ENCODE measurements around the gene PTK6.

The PTK6 gene

DNA sequence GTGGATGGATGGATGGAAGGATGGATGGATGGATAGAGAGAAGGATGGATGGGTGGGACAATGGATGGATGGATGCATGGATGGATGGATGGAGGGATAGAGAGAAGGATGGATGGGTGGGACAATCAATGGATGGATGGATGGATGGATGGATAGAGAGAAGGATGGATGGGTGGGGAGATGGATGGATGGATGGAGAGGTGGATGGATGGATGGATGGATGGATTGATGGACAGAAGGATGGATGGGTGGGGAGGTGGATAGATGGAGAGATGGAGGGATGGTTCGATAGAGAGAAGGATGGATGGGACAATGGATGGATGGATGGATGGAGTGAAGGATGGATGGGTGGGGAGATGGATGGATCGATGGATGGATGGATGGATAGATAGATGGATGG is 44.7 kb downstream of the PTK6 start:
- no peak for TF ChIP-seq POLR2AphosphoS5 (IDR thresholded peaks at IDR 0.05; ENCODE audit: low read depth, low read length)
- TF ChIP-seq REST (IDR thresholded peaks at IDR 0.05; ENCODE audit: insufficient read depth in 1 of 2, low read depth in 2 of 2, low read length in 2 of 2), result no peak
- TF ChIP-seq TAF1 (IDR thresholded peaks at IDR 0.05; ENCODE audit: borderline replicate concordance, insufficient read depth, low read length), result no peak
- TF ChIP-seq FOXP2 (optimal IDR thresholded peaks at IDR 0.05; ENCODE audit: borderline replicate concordance, extremely low read depth, extremely low read length, insufficient read depth), result no peak
- no peak for TF ChIP-seq SIN3A (IDR thresholded peaks at IDR 0.05; ENCODE audit: borderline replicate concordance, insufficient read depth, low read length)

DNA sequence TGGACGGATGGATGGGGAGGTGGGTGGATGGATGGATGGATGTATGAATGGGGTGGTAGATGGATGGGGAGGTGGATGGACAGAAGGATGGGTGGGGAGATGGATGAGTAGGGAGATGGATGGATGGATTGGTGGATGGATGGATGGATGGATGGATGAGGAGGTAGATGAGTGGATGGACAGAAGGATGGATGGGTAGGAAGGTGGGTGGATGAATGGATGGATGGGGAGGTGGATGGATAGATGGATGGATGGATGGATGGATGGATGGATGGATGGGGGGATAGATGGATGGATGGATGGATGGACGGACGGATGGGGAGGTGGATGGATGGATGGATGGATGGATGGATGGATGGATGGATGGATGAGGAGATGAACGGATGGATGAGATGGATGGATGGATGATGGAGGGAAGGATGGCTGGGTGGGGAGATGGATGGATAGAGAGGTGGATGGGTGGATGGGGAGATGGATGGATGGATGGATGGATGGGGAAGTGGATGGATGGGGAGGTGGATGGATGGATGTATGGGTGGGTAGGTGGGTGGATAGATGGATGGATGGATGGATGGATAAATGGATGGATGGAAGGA is 45.4 kb downstream of the PTK6 start:
- no peak for TF ChIP-seq SIN3A (IDR thresholded peaks at IDR 0.05; ENCODE audit: borderline replicate concordance, insufficient read depth, low read length)
- no peak for TF ChIP-seq POLR2AphosphoS5 (IDR thresholded peaks at IDR 0.05; ENCODE audit: low read depth, low read length)
- TF ChIP-seq TAF1 (IDR thresholded peaks at IDR 0.05; ENCODE audit: borderline replicate concordance, insufficient read depth, low read length), result no peak
- TF ChIP-seq REST (IDR thresholded peaks at IDR 0.05; ENCODE audit: insufficient read depth in 1 of 2, low read depth in 2 of 2, low read length in 2 of 2), result no peak
- no peak for TF ChIP-seq FOXP2 (optimal IDR thresholded peaks at IDR 0.05; ENCODE audit: borderline replicate concordance, extremely low read depth, extremely low read length, insufficient read depth)

- TF ChIP-seq REST (IDR thresholded peaks at IDR 0.05; ENCODE audit: insufficient read depth in 1 of 2, low read depth in 2 of 2, low read length in 2 of 2) (no peak), TAF1 (IDR thresholded peaks at IDR 0.05; ENCODE audit: borderline replicate concordance, insufficient read depth, low read length) (no peak), SIN3A (IDR thresholded peaks at IDR 0.05; ENCODE audit: borderline replicate concordance, insufficient read depth, low read length) (no peak), FOXP2 (optimal IDR thresholded peaks at IDR 0.05; ENCODE audit: borderline replicate concordance, extremely low read depth, extremely low read length, insufficient read depth) (no peak), POLR2AphosphoS5 (IDR thresholded peaks at IDR 0.05; ENCODE audit: low read depth, low read length) (no peak)
These were observed 46.1 kb downstream of the PTK6 start for GRCh38 chr20:63491078-63491477.

DNA sequence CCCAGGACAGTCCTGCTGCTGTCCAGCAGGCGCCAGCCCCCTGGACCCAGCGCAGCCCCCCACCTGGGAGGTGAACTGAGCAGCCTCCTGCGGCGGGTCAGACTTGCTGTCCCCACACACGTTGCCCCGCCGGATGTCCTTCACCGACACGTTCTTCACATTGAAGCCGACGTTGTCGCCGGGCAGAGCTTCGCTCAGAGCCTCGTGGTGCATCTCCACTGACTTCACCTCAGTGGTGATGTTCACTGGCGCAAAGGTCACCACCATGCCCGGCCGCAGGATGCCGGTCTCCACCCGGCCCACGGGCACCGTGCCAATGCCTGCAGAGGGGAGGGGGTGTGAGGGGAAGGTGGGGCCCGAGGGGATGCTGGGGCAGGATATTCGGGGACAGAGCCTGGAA is 46.8 kb downstream of the PTK6 start:
- TF ChIP-seq POLR2AphosphoS5 (IDR thresholded peaks at IDR 0.05; ENCODE audit: low read depth, low read length) (no peak), TAF1 (IDR thresholded peaks at IDR 0.05; ENCODE audit: borderline replicate concordance, insufficient read depth, low read length) (no peak), REST (IDR thresholded peaks at IDR 0.05; ENCODE audit: insufficient read depth in 1 of 2, low read depth in 2 of 2, low read length in 2 of 2) (no peak), FOXP2 (optimal IDR thresholded peaks at IDR 0.05; ENCODE audit: borderline replicate concordance, extremely low read depth, extremely low read length, insufficient read depth) (no peak), SIN3A (IDR thresholded peaks at IDR 0.05; ENCODE audit: borderline replicate concordance, insufficient read depth, low read length) (no peak)
